Erythroblast (primary cell): Measurements from ENCODE around the gene CFAP52.

Experiments used
- GATA1 ChIP-seq: IDR thresholded peaks from 2 replicates; pipeline ENCODE4 v1.6.1; 2011; ENCODE audit warnings: low read depth, mild to moderate bottlenecking, control low read depth, low read length, moderate library complexity
- POLR2A ChIP-seq: IDR thresholded peaks from 2 replicates; pipeline ENCODE4 v1.6.1; 2011; ENCODE audit warnings: mild to moderate bottlenecking, low read length

- TF ChIP-seq POLR2A (no peak), GATA1 (no peak)
Measured at GRCh38 chr17:9668517-9668916, 92.1 kb downstream of the CFAP52 start.
